Measurements from ENCODE around the gene CUL5.

CUL5 gene

DNA sequence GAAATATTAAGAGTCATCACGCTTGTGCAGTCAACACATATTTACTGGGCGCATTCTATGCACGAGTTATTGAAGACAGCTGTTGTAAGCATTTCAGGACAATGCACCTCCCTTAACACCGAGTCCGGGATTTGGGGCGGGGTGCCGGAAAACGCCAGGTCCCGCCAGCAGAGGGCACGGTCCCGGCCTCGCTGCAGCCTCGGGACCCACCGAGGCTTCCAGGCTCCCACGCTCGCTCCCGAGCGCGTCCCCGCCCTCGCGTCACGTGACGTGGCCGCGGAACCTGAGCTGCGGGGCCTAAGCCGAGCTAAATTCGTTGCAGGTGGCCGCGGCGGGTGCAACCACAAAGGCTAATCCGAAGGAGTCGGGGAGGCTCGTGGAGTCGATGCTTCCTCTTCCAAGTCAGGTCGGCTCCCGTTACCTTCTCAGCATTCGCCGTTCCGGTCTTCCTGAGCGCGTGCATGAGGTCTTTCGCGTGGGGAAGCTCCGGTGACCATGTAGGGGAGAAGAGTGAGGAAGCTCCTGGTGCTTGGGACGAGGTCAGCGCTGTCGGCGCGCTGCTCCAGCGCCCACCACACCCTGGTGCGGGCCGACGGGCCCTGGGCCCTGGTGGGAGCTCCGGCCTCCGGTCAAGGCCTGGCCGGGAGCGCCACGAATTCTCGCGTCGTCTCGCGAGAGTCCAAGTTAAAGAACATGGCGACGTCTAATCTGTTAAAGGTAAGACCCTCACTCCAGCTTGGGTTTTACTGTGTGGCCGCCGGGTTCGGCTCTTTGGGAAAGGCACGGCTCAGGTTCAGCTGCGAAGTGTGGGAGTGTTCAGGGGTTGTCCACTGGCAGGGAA, at the start of gene CUL5:
Gene CUL5 (plus strand): TSS at position 243 of the 841 bp plus-strand sequence. CDS start 451 bp downstream, at position 694.
- peak; percentile 53 for FAIRE-seq

DNA sequence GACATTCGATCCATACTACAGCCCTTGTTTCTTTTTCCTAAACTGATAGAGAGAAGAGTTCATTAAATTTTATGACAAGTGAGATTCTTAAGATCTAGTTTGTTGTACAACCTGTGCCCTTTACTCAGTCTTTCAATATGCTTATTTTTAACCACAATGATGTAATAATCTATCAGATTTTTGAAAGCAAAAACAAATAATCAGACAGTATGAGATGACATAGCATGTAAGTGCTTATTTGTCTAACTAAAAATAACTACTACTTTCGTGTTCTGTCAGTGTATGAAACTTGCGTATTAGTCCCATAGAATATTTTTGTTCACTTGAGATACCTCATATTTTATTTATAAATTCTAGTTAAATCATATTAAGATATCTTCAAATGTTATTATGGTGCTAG, 47.2 kb upstream of the CUL5 start:
- FAIRE-seq, result no peak

GRCh38 chr11:107962181-107962580, 46.5 kb upstream of the CUL5 start:
- no peak for FAIRE-seq

DNA sequence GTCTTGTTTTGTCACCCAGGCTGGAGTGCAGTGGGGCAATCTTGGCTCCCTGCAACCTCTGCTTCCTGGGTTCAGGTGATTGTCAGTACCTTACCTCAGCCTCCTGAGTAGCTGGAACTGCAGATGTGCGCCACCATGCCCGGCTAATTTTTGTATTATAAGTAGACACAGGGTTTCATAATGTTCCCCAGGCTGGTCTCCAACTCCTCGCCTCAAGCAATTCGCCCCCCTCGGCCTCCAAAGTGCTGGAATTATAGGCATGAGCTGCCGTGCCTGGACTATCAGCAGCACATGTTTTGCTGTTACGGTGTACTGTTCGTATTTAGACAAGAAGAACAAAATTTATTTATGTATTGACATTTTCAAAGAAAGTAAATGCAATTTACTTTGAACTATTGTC, 45.6 kb upstream of the CUL5 start:
- no peak for FAIRE-seq

GRCh38 chr11:107969219-107969618, 39.5 kb upstream of the CUL5 start:
- no peak for FAIRE-seq

GRCh38 chr11:107970049-107970448, 38.6 kb upstream of the CUL5 start:
- no peak for FAIRE-seq

GRCh38 chr11:107973641-107974040, 35.1 kb upstream of the CUL5 start:
- no peak for FAIRE-seq

DNA sequence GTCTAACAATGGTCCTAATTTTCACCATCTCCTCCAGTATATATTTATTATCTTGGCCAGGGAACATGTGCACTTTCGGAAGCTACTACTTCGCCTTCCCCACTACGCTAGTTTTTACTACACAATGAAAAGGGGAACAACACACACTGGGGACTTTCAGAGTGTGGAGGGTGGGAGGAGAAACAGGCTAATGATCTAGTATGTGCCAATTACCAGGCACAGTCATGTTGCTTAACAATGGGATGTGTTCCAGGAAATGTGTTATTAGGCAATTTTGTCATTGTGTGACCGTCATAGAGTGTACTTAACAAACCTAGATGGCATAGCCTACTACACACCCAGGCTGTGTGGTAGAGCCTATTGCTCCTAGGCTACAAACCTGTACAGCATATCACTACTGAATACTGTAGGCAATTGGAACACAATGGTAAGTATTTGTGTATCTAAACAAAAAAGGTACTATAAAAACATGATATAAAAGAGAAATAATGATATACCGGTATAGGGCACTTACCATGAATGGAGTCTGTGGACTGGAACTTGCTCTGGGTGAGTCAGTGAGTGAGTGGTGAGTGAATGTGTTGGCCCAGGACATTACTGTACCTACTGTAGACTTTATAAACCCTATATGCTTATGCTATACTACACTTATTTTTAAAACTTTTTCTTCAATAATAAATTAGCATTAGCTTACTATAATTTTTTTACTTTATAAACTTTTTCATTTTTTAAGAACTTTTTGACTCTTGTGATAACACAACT, 20.1 kb upstream of the CUL5 start:
- peak; percentile 71 for FAIRE-seq

DNA sequence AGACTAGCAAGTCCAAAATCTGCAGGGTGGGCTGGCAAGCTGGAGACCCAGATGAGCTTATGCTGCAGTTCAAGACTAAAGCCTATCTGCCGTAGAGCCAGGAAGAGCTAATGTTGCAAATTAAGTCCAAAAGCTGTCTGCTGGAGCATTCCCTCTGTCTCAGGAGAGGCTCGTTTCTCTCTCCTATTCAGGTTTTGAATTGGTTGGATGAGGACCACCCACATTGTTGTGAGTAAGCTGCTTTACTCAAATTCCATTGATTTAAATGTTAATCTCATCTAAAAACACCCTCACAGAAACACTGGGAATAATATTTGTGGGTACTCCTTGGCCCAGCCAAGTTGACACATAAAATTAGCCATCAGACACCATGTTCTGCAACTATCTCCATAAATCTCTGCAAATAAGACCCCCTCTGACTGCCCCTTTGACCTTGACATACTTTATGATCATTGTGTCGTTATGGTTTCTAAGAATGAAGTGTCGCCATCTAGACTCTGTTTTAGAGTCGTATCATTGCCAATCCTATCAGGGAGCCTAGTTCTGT, 16.8 kb upstream of the CUL5 start:
- no peak for FAIRE-seq

- no peak for FAIRE-seq
Observed at GRCh38 chr11:107996006-107996776, 12.5 kb upstream of the CUL5 start.

DNA sequence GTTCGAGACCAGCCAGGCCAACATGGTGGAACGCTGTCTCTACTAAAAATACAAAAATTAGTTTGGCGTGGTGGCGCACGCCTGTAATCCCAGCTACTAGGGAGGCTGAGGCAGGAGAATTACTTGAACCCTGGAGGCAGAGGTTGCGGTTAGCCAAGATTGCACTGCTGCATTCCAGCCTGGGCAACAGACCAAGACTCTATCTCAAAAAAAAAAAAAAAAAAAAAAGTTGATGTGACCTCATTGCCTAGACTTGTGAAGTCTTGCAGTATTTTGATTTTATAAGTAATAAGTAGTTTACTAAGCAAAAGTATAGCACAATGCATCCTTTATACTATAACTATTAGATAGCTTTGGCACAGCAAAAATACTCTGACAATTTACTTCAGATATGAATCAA, 9.9 kb upstream of the CUL5 start:
- no peak for FAIRE-seq

- no peak for FAIRE-seq
Observed at GRCh38 chr11:107999759-108000455, 8.8 kb upstream of the CUL5 start.

DNA sequence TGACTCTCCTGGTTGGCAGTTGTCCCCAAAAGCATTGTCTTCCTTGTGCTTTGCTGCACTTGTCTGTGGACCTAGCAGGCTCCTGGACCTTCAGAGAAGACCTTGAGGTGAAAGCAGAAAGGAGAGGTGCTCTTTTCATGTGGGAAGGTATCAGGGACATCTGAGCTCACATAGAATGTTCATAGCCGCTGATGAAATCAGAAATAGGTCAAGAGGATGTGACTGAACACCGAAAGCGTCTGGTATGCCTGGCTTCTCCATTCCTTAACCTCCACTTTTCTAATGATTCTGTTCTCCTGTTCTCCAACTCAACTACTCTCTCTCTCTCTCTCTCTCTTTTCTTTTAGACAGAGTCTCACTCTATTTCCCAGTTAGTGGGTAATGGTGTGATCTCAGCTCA, 6.2 kb upstream of the CUL5 start:
- FAIRE-seq, result no peak

DNA sequence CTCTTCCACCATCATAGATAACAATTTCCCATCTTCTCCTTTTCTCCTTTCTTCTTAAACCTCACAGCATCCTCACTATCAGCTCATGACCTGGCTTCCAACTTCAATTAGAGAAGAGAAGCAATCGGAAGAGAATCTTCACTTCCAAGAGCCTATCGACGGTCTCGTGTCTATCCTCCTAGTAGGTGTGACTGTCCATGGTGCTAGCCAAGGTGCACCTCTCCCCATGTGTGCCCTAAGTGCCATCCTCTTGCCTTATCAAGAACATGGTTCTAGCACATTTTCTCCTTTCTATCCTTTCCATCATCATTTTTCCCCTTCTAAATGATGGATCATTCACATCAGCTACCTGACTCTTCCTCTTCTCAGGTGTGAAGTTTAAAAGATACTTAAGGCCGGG, 5.1 kb upstream of the CUL5 start:
- FAIRE-seq, result no peak

- FAIRE-seq, result no peak
Observed at GRCh38 chr11:108007819-108008218, 879 bp upstream of the CUL5 start.

DNA sequence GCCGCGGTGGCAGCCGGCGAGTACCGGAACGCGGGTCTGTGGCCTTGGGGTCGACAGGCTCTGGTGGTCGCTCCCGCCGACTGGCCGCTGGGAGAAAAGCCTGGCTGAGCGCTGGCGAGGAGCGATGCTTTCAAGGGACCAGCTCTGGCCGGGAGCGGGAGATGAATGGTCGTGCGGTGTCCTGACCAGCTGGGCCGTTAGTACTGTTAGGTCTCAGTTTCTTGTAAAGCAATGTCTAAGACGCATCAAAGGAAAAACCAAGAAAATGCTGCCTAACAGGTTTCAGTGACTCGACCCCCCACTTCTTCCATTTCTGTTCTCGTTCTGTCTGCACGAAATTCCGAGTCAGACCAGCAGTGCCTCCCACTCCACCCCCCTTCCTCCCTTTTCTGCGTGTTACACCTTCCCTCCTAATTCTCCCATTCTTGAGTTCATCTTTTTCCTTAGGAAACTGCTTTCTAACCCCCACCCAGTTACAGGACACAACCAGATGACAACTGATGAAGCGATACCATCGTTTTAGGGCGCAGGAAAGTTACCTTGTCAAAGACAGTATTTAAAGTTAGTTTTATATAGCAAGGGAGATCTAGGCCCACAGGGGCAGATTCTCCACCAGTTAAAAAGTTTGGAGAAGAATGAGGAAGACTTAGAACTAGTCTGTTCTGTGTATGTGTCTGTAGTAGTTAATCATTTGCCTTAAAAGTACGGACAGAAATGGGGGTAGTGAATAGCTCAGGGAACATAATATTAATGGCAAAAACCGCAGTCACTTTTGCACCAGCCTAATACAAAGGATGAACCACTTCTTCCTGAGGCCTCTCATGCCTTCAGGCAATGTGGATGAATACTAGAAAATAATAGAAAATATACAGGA, 1.0 kb downstream of the CUL5 start:
- no peak for FAIRE-seq

DNA sequence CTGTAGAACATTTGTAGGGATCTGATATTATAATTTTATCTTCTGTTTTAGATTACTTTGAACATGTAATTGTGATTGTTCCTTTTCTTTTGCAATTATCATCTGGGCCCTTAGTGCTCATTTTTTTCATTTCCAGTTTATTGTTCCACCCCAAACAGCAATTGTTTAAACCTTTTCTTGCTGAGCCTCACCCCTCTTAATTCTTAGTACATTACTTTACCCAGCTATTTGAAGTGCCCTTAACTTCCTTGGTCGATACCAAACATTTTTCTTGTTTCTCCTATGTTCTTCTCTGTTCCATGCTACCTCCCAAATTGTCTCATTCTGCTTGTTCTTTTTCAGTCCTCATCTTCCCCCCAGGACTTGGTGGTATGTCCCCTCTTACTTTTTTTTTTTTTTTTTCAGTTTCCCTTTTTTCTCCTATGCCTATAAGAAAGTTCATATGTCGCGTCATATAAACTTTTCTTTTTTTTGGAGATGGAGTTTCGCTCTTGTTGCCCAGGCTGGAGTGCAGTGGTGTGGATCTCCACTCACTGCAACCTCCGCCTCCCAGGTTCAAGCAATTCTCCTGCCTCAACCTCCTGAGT, 3.5 kb downstream of the CUL5 start:
- no peak for FAIRE-seq

DNA sequence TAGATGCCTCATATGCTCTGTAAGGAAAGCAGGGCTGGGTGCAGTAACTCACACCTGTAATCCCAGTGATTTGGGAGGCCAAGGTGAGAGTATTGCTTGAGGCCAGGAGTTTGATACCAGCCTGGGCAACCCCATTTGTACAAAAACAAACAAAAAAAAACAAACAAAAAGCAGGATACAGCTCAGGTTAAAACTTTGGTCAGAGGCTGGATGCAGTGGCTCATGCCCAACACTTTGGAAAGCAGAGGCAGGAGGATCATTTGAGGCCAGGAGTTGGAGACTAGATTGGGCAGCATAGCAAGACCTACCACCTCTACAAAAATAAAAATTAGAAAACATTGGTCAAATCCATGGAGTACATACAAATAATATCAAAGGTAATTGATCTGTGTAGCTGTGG, 7.9 kb downstream of the CUL5 start:
- no peak for FAIRE-seq

DNA sequence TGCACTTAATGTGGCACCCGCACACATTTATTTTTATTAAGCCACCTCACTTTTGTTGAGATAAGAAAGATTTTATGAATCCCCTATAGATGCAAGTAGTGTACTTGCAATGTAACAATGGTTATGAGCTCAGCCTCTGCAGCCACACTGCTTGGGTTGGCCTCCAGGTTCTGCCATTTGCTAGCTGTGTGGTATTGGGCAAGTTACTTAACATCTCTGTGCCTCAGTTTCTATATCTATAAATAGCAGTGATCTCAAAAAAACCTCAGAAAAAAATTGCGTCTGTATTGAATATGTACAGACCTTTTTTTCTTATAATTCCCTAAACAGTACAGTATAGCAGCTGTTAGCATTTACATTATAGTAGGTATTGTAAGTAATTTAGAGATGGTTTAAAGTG, 10.0 kb downstream of the CUL5 start:
- no peak for FAIRE-seq

- FAIRE-seq, result no peak
Observed at GRCh38 chr11:108019870-108020540, 11.3 kb downstream of the CUL5 start.

Data from A204.1 (cell line).